GM12878 (cell line): ENCODE data around the gene SHOC1. TPM values are rescaled to one million over a fixed set of nuclear protein-coding genes. Genes with fewer than 3 reads are reported as not detected.

Experiments used
- ATAC-seq: fragments of 200-7000 bp; cut with Tn5 transposase; 3 replicates; pipeline ENCODE4 v1.9.1; 2020; ENCODE audit warnings: mild to moderate bottlenecking, moderate library complexity
- BruUV-seq: library from RNA; stranded (reverse); fragments of 400-500 nt; replicated peaks from 2 replicates; lab custom pipeline; 2021; lab: Mats Ljungman, UMichigan
- CTCF ChIA-PET: fragments of 300-600 bp; sonication (Branson Sonifier 250); formaldehyde crosslinking; extraction: SDS; loops from one replicate; lab custom pipeline; 2021; ENCODE audit warnings: inconsistent platforms; lab: Yijun Ruan, JAX
- POLR2A ChIA-PET: fragments of 350-600 bp; formaldehyde crosslinking; extraction: SDS; loops from one replicate; lab custom pipeline; 2021; ENCODE audit warnings: inconsistent platforms; lab: Charles Lee
- RAD21 ChIA-PET: fragments of 300-600 bp; sonication (Branson Sonifier 250); formaldehyde crosslinking; loops from one replicate; lab custom pipeline; 2023; ENCODE audit warnings: antibody characterized with exemption; ENCODE audit not compliant: unreplicated experiment; lab: Charles Lee
- SMC1A ChIA-PET: fragments of 300-600 bp; sonication (Branson Sonifier 250); formaldehyde crosslinking; loops from one replicate; lab custom pipeline; 2023; ENCODE audit not compliant: unreplicated experiment, uncharacterized antibody; lab: Charles Lee
- DNase-seq: peaks from one replicate; pipeline ENCODE4 v3.0.0-alpha.2; 2011; ENCODE audit warnings: low read depth, low spot score
- FAIRE-seq: peaks from 3 replicates; lab custom pipeline; 2011; peaks lifted over from hg19 to GRCh38; lab: Jason Lieb, UNC
- H2AFZ ChIP-seq: 2 replicates; pipeline ENCODE4 v1.6.0; 2011; ENCODE audit warnings: low read depth, low read length, control low read depth; ENCODE audit not compliant: control insufficient read depth
- H3K27ac ChIP-seq: 2 replicates; pipeline ENCODE4 v1.5.1; 2011; ENCODE audit warnings: control low read depth; ENCODE audit not compliant: control insufficient read depth, insufficient read depth
- H3K27me3 ChIP-seq, 2 experiments: replicated peaks in 1 of 2; 2 replicates each; pipeline versions ENCODE4 v1.6.0 to v1.6.1; 2011; ENCODE audit warnings: low read length in 1 of 2; ENCODE audit not compliant: control insufficient read depth in 2 of 2, insufficient read depth in 2 of 2
- H3K36me3 ChIP-seq, 2 experiments: 2 replicates each; pipeline ENCODE4 v1.5.1; 2011; ENCODE audit warnings: low read length in 1 of 2; ENCODE audit not compliant: control insufficient read depth in 2 of 2, insufficient read depth in 2 of 2
- H3K4me1 ChIP-seq: 2 replicates; pipeline ENCODE4 v1.6.1; 2011; ENCODE audit warnings: mild to moderate bottlenecking, low read length, moderate library complexity, mixed read lengths; ENCODE audit not compliant: control insufficient read depth, insufficient read depth
- H3K4me2 ChIP-seq: 2 replicates; pipeline ENCODE4 v1.6.0; 2011; ENCODE audit warnings: control low read depth; ENCODE audit not compliant: control insufficient read depth, insufficient read depth
- H3K4me3 ChIP-seq: fragments of 200-600 bp; sonication (generic); 2 replicates; pipeline ENCODE4 v1.5.1; 2016
- H3K79me2 ChIP-seq: 2 replicates; pipeline ENCODE4 v1.6.0; 2011; ENCODE audit warnings: low read length; ENCODE audit not compliant: control insufficient read depth, insufficient read depth
- H3K9ac ChIP-seq: 2 replicates; pipeline ENCODE4 v1.8.0; 2011; ENCODE audit warnings: low read length, control low read depth, mixed read lengths; ENCODE audit not compliant: control insufficient read depth, insufficient read depth
- H3K9me3 ChIP-seq: replicated peaks from 3 replicates; pipeline ENCODE4 v1.5.1; 2011; ENCODE audit warnings: mild to moderate bottlenecking, low read length; ENCODE audit not compliant: control insufficient read depth, insufficient read depth
- H4K20me1 ChIP-seq: 2 replicates; pipeline ENCODE4 v1.6.0; 2011; ENCODE audit not compliant: control insufficient read depth, insufficient read depth
- EP300 ChIP-seq, 2 experiments: fragments of 150-350 bp in 1 of 2; IDR thresholded peaks; 2 replicates each; pipeline ENCODE4 v1.6.1; 2011 to 2012; ENCODE audit warnings: low read depth in 2 of 2, low read length in 2 of 2, borderline replicate concordance in 1 of 2, improper control_type of control experiment in 1 of 2, inconsistent platforms in 1 of 2; ENCODE audit not compliant: control insufficient read depth in 1 of 2
- MYC ChIP-seq: IDR thresholded peaks from 2 replicates; pipeline ENCODE4 v1.6.1; 2011; ENCODE audit warnings: mild to moderate bottlenecking, low read length, moderate library complexity, inconsistent platforms; ENCODE audit not compliant: insufficient read depth, insufficient replicate concordance, insufficient read length, severe bottlenecking
- TAF1 ChIP-seq: IDR thresholded peaks from 2 replicates; pipeline ENCODE4 v1.6.1; 2011; ENCODE audit warnings: mild to moderate bottlenecking, low read depth, low read length, borderline replicate concordance
- USF1 ChIP-seq: IDR thresholded peaks from 2 replicates; pipeline ENCODE4 v1.6.1; 2011; ENCODE audit warnings: borderline replicate concordance, low read depth, mild to moderate bottlenecking, moderate library complexity, mixed read lengths, low read length; ENCODE audit not compliant: insufficient read depth; ENCODE audit errors: extremely low read length
- USF2 ChIP-seq: IDR thresholded peaks from 2 replicates; pipeline ENCODE4 v1.6.1; 2011; ENCODE audit warnings: low read depth, low read length, improper control_type of control experiment, borderline replicate concordance
- in situ Hi-C: fragments of 300-500 bp; cut with MboI; formaldehyde crosslinking; loops from 9 replicates; pipeline ENCODE4 v1.14.3; 2018; ENCODE audit warnings: mixed read lengths
- intact Hi-C: fragments of 100-400 bp; cut with micrococcal nuclease; formaldehyde crosslinking; loops from one replicate; pipeline ENCODE4 v1.14.2; 2022; ENCODE audit not compliant: unreplicated experiment
- polyA plus RNA-seq, 11 experiments: library from polyadenylated mRNA; depleted of rRNA in 4 of 11; unstranded in 6 of 11; stranded (reverse) in 5 of 11; fragments of >200 nt; fragmentation: Nextera tagmentation in 4 of 11; fragmentation: Illumina TruSeq in 1 of 11; extraction: Ambion mirVana in 4 of 11; extraction: Trizol in 1 of 11; gene quantifications; 1 replicate in 1 of 11; 2 replicates in 10 of 11; pipeline versions ENCODE4 v1.2.1 to v1.2.3, GENCODE V29; 2011 to 2016; ENCODE audit warnings: inconsistent platforms in 2 of 11, missing spikeins in 2 of 11, low read depth in 1 of 11
- total RNA-seq, 4 experiments: library from RNA; depleted of rRNA in 3 of 4; stranded (reverse); fragments of >200 nt in 3 of 4; fragmentation: Illumina TruSeq in 1 of 4; extraction: Trizol in 1 of 4; gene quantifications; 2 replicates each; pipeline versions ENCODE4 v1.2.1 to v1.2.3, GENCODE V29; 2013 to 2021

The SHOC1 gene
- total and polyA plus RNA-seq, 10 of the 15 experiments (the other 5 are each of a cell fraction or from before 2014, with no cell fraction given) = under 0.01 to 0.11 (median 0.04) TPM; not detected in 3

GRCh38 chr9:111783424-111783823 lies 11.3 kb downstream of the SHOC1 start (continued):
- TF ChIP-seq MYC = no peak

GRCh38 chr9:111766066-111766465 lies 28.7 kb downstream of the SHOC1 start:
- intact Hi-C loops (loop anchor here (10.0 kb wide), 2 partner anchors 219 to 1049 kb away; no protein-coding TSS in a partner anchor), in situ Hi-C loops (loop anchor here (5.0 kb wide), 1 partner anchor 49 kb away; no protein-coding TSS in a partner anchor)
- Histone ChIP-seq H3K27me3 (no peaks in the 10 kb centered on the region), H2AFZ (no peak overlapping the region), H3K36me3 (no peaks in the 10 kb centered on the region), H3K9me3 (no peaks in the 10 kb centered on the region; the same call in 2 of the 3 replicates), H3K9ac (no peak overlapping the region), H3K4me2 (no peak overlapping the region), H3K4me1 (no peaks in the 10 kb centered on the region), H3K79me2 (no peaks in the 10 kb centered on the region), H3K4me3 (no peak overlapping the region), H3K27ac (no peak overlapping the region), H4K20me1 (no peaks in the 10 kb centered on the region)
- no TSS peak for BruUV-seq
- FAIRE-seq = no peak
- no peak for TF ChIP-seq EP300 (IDR thresholded peaks at IDR 0.05; ENCODE audit: borderline replicate concordance in 1 of 2, control insufficient read depth in 1 of 2, low read depth in 2 of 2, low read length in 2 of 2)
- no peak for TF ChIP-seq USF1
- no peak for TF ChIP-seq TAF1
- TF ChIP-seq USF2 = no peak
- ChIA-PET SMC1A (interaction anchor here (1.1 to 10.6 kb wide), 2 partner anchors 130 to 308 kb away, joined by 4 to 226 read pairs; partner anchors contain the start of gene UGCG), POLR2A (no interaction called here), CTCF (interaction anchor here (0.8 to 1.7 kb wide), 3 partner anchors 12 to 594 kb away, joined by 3 to 4 read pairs (median 3); no protein-coding TSS in a partner anchor), RAD21 (interaction anchor here (1.3 to 1.7 kb wide), 2 partner anchors 309 to 316 kb away, joined by 3 read pairs; no protein-coding TSS in a partner anchor)
- DNase-seq = no peak
- no peak for ATAC-seq
